Measurements from ENCODE around the gene NUDT16. TPM values are rescaled to one million over a fixed set of nuclear protein-coding genes. Genes with fewer than 3 reads are reported as not detected.

Gene NUDT16
- total and polyA plus RNA-seq, 2 of the 8 experiments (the other 6 are each of a cell fraction or from before 2014, with no cell fraction given), result 8.5 to 19.1 TPM

- no peaks in the 10 kb centered on the region for H3K79me2 ChIP-seq (ENCODE audit: control insufficient read depth in 1 of 2, insufficient read depth in 2 of 2, low read length in 2 of 2)
- H3K79me1 ChIP-seq (ENCODE audit: low read depth, low read length), result no peaks in the 10 kb centered on the region
- ChIA-PET CTCF (ENCODE audit: partially characterized antibody) (interaction anchor here (0.7 kb wide), 1 partner anchor 22 kb away, joined by 3 read pairs; no protein-coding TSS in a partner anchor), POLR2A (ENCODE audit: partially characterized antibody) (interaction anchor here (0.6 kb wide), 1 partner anchor 31 kb away, joined by 3 read pairs; no protein-coding TSS in a partner anchor)
- TF ChIP-seq JUND (IDR thresholded peaks at IDR 0.05; ENCODE audit: low read length) (no peak), CHD1 (IDR thresholded peaks at IDR 0.05; ENCODE audit: low read depth, low read length) (no peak), SRF (IDR thresholded peaks at IDR 0.05; ENCODE audit: low read depth, low read length) (no peak), PHF8 (conservative IDR thresholded peaks at IDR 0.05; ENCODE audit: low read depth, low read length) (no peak), EP300 (IDR thresholded peaks at IDR 0.05; ENCODE audit: borderline replicate concordance in 1 of 2, low read depth in 2 of 2, low read length in 2 of 2) (no peak), MAFK (IDR thresholded peaks at IDR 0.05; ENCODE audit: low read depth, low read length) (no peak), ASH2L (IDR thresholded peaks at IDR 0.05; ENCODE audit: low read length) (no peak), JUN (IDR thresholded peaks at IDR 0.05; ENCODE audit: low read depth, low read length) (no peak), RNF2 (IDR thresholded peaks at IDR 0.05; ENCODE audit: borderline replicate concordance, low read depth, low read length, missing control alignments, poor library complexity, severe bottlenecking) (no peak), ATF2 (IDR thresholded peaks at IDR 0.05; ENCODE audit: low read length) (no peak)
- H3K56ac ChIP-seq (replicated peaks; ENCODE audit: insufficient read length, low read depth, low read length), result no peak overlapping the region
- no peaks in the 10 kb centered on the region for H3K23me2 ChIP-seq (ENCODE audit: low read depth, low read length)
- H2BK5ac ChIP-seq (ENCODE audit: low read depth, low read length), result no peak overlapping the region
- H3K4ac ChIP-seq (replicated peaks; ENCODE audit: insufficient read length, low read depth, low read length), result no peak overlapping the region
- no peak overlapping the region for H4K91ac ChIP-seq (replicated peaks; ENCODE audit: insufficient read length, low read length)
- H3K23ac ChIP-seq (ENCODE audit: insufficient read length), result no peak overlapping the region
- 0 out of 4 replicates have a peak, but pooled peaks cover 0 to 2% of the 10 kb centered on the region in 2 experiments for H3K9me3 ChIP-seq (ENCODE audit: insufficient read depth in 2 of 2, low read depth in 1 of 2, low read length in 1 of 2)
- H3K4me1 ChIP-seq (replicated peaks in 1 of 4; ENCODE audit: control insufficient read depth in 3 of 4, insufficient read depth in 4 of 4, low read length in 3 of 4), result no peaks in the 10 kb centered on the region; a peak in 2 of 7 replicates
- no peak for DNase-seq (ENCODE audit: low read depth in 1 of 2, low spot score in 2 of 2)
- H2AK5ac ChIP-seq (ENCODE audit: low read depth, low read length), result no peak overlapping the region
- H4K5ac ChIP-seq (ENCODE audit: insufficient read length, low read depth, low read length), result no peak overlapping the region
- no peak overlapping the region for H3K4me2 ChIP-seq (ENCODE audit: insufficient read depth in 1 of 2, low read depth in 2 of 2, low read length in 2 of 2)
- H3K4me3 ChIP-seq (ENCODE audit: extremely low read depth in 1 of 4, insufficient read depth in 2 of 4, low read depth in 3 of 4, low read length in 4 of 4), result no peak overlapping the region
- H2BK15ac ChIP-seq (ENCODE audit: low read length), result no peak overlapping the region
- H3K27me3 ChIP-seq (replicated peaks in 1 of 4; ENCODE audit: control insufficient read depth in 3 of 4, extremely low read depth in 1 of 4, insufficient read depth in 3 of 4, low read length in 3 of 4), result no peaks in the 10 kb centered on the region
- no peak overlapping the region for H3K9ac ChIP-seq (replicated peaks in 1 of 4; ENCODE audit: extremely low read depth in 1 of 4, low read depth in 3 of 4, low read length in 3 of 4)
- no peak overlapping the region for H2BK12ac ChIP-seq (ENCODE audit: low read depth, low read length)
- H3K27ac ChIP-seq (ENCODE audit: low read depth, low read length), result no peak overlapping the region
- no peak overlapping the region for H2AFZ ChIP-seq (ENCODE audit: low read length)
- H2BK120ac ChIP-seq (replicated peaks; ENCODE audit: low read depth, low read length), result no peak overlapping the region
- no peak overlapping the region for H2BK20ac ChIP-seq (ENCODE audit: low read length)
- no peak for FAIRE-seq
- no peak overlapping the region for H3K14ac ChIP-seq (ENCODE audit: insufficient read length)
- H4K8ac ChIP-seq (ENCODE audit: extremely low read depth, insufficient read depth, low read length), result no peak overlapping the region
- no peaks in the 10 kb centered on the region for H4K20me1 ChIP-seq (replicated peaks in 1 of 2; ENCODE audit: control insufficient read depth in 1 of 2, insufficient read depth in 2 of 2, low read length in 2 of 2)
- H3K18ac ChIP-seq (ENCODE audit: extremely low read depth, low read length), result no peak overlapping the region
- no peaks in the 10 kb centered on the region for H3K36me3 ChIP-seq (ENCODE audit: control insufficient read depth in 2 of 4, insufficient read depth in 4 of 4, low read length in 3 of 4)
Measured at GRCh38 chr3:131421957-131422498, 40.5 kb downstream of the NUDT16 start.
